Stimulated activated effector memory CD8-positive, alpha-beta T cell treated with anti-CD3 and anti-CD28 coated beads, Interleukin-12 subunit alpha, Interleukin-12 subunit beta, amount 100 ng/mL, for 72 hours (primary cell): ENCODE results near the gene OXCT2.
"Not testable (repeated sequence)": the region's sequence is repeated elsewhere in the genome, so short reads cannot be mapped to it uniquely, and the experiment has no call there.

Experiments used
- ATAC-seq: fragments of 150-1000 bp; cut with Tn5 transposase; 2 replicates; pipeline ENCODE4 v1.10.0; 2021
- DNase-seq, 2 donors: peaks; one replicate each; pipeline ENCODE4 v3.0.0; 2021 to 2022; ENCODE audit warnings: low spot score in 2 of 2
- H3K27ac Mint-ChIP-seq: one replicate; pipeline ENCODE4 v1.8.0; 2022; ENCODE audit warnings: mild to moderate bottlenecking, mixed read lengths
- H3K36me3 Mint-ChIP-seq: one replicate; pipeline ENCODE4 v1.8.0; 2022; ENCODE audit warnings: mild to moderate bottlenecking, mixed read lengths
- H3K4me1 Mint-ChIP-seq: one replicate; pipeline ENCODE4 v1.8.0; 2022; ENCODE audit warnings: mixed read lengths
- H3K4me3 Mint-ChIP-seq: one replicate; pipeline ENCODE4 v1.8.0; 2022; ENCODE audit warnings: mild to moderate bottlenecking, mixed read lengths
- H3K9me3 Mint-ChIP-seq: one replicate; pipeline ENCODE4 v1.8.0; 2022; ENCODE audit warnings: mixed read lengths

The OXCT2 gene

DNA sequence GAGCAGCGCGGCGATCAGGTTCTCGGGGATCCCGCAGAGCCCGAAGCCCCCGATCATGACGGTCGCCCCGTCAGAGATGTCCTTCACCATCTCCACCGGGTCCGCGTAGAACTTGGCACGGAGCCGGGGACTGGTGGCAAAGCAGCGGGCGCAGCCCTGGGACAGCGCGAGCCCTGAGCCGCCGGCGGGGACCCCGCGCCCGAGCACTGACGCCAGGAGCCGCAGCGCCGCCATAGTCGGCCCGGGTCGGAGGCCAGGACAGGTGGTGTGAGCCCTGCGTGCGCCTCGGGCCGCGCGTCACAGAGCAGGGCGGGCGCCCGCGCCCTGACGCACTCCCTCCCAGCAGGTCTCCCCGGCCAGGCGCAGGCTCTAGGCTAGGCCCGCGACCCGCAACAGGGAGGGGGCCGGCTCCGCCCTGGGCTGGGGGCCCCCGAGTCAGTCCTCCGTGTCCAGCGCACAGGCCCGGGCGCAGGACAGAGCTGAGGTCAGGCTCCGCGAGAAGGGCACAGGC lies at the start of gene OXCT2:
Gene OXCT2, minus strand, starts transcription at position 327 of the 511 bp plus-strand sequence. Its CDS starts 93 bp downstream, at position 234.
- not testable (repeated sequence) for DNase-seq, H3K36me3 Mint-ChIP-seq, H3K9me3 Mint-ChIP-seq, H3K4me1 Mint-ChIP-seq, H3K27ac Mint-ChIP-seq
- ATAC-seq: peak; percentile 60
- peak within 1 kb of the TSS; percentile 47 for H3K4me3 Mint-ChIP-seq

DNA sequence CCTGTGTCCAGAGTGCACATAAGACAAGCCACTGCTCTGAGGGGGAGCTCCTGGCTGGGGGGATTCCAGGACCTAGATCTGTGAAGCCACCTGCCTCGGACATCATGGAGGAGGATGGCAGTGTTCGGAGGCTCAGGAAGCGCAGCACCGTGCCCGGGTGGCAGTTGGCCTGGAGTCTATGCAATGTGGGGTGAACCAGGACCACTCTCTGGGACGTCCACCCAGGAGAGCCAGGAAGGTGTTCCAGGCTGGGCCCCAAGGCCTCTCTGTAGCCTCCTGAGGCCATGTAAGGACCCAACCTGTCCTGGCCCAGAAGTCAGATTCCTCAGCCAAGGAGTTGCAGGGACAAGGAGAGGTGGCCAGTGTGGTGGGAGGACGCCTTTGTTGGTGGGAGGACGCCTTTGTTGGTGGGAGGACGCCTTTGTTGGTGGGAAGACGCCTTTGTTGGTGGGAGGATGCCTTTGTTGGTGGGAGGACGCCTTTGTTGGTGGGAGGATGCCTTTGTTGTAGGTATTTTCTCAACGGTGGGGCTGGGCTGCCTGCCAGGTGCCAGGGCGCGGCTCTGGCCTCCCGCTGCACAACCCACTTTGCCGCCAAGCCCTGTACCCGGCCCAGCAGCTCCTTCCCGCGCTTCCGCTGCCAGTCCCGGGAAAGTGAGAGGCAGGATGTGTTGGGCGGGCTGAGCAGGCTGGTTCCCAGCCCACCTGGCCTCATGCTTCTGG lies 48.1 kb upstream of the OXCT2 start:
- DNase-seq: no peak
- Mint-ChIP-seq H3K36me3 (no peaks in the 10 kb centered on the region), H3K9me3 (no peaks in the 10 kb centered on the region), H3K27ac (no peak overlapping the region), H3K4me1 (peaks cover 18% of the 10 kb centered on the region), H3K4me3 (no peak overlapping the region)
- no peak for ATAC-seq

GRCh38 chr1:39818482-39818881 lies 47.3 kb upstream of the OXCT2 start:
- Mint-ChIP-seq H3K9me3 (no peaks in the 10 kb centered on the region), H3K4me3 (no peak overlapping the region), H3K36me3 (no peaks in the 10 kb centered on the region), H3K4me1 (peaks cover 18% of the 10 kb centered on the region), H3K27ac (no peak overlapping the region)
- no peak for DNase-seq
- ATAC-seq: no peak

DNA sequence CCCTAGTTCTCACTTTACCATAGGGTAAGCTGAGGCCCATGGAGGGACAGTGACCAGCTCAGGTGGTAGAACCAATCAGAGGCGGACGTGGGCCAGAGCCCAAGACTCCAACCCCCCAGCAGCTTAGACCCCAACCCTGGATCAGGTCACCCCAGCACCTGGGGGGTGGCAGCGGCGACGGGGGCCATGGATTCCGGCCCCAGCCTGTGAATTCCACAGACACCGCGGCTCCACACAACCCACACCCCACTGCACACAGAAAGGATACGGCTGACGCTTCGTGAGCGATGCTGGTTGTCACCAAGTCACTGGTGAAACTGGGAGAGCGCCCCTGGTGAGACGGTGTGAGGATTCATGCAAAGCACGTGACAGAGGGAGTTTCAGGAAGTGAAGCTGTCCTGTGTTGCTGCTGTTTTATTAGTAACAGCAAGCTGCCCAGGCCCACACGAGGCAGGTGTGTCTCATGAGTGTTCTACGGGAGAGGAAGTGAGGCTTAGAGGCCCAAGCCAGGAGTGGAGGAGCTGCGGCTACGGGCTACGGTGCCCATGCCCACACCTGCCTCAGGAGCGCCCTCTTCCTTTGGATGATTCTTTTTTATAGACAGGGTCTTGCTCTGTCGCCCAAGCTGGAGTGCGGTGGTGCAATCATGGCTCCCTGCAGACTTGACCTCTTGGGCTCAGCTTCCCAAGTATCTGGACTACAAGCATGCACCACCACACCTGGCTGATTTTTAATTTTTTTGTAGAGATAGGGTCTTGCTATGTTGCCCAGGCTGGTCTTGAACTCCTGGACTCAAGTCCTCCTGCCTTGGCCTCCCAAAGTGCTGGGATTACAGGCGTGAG lies 46.2 kb upstream of the OXCT2 start:
- H3K9me3 Mint-ChIP-seq, H3K36me3 Mint-ChIP-seq, H3K27ac Mint-ChIP-seq: not testable (repeated sequence)
- H3K4me3 Mint-ChIP-seq: peak overlapping the region; percentile 44
- H3K4me1 Mint-ChIP-seq: peaks cover 18% of the 10 kb centered on the region
- ATAC-seq (peak; percentile 87), DNase-seq (peak; percentile 23 to 59)

DNA sequence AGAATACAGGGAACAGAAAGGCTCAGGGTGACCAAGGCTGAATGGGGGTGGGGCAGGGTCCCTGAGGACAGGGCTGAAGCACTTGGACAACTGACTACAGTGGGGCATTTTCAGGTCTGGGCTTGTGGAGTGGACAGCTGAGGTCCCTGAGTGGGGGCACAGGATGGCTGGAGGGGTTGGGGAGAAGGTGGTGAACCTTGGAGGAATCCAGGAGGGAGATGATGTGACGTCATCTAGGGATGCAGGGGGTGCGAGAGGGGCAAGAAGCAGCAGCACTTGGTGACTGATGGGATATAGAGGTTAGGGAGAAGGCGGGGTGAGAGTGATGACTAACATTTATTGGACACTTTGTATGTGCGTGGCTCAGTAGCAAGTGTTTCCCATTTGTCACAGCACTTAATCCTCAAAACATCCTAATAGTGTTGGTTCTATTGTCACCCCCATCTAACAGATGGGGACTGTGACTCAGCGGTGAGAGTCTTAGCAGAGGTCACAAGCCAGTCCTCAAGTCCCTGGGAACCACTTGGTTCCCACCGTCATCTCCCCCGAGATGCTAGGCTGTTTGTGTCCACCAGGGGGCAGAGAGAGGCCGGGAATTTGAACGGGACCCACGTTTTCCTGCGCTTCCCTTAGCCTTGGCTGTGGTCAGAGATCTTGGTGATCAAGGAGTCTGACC lies 45.4 kb upstream of the OXCT2 start:
- H3K9me3 Mint-ChIP-seq: no peaks in the 10 kb centered on the region
- peak overlapping the region; percentile 44 for H3K4me3 Mint-ChIP-seq
- H3K36me3 Mint-ChIP-seq: no peaks in the 10 kb centered on the region
- ATAC-seq: peak; percentile 83
- H3K27ac Mint-ChIP-seq: no peak overlapping the region
- H3K4me1 Mint-ChIP-seq: peaks cover 18% of the 10 kb centered on the region
- peak; percentile 50 to 81 for DNase-seq

GRCh38 chr1:39812913-39813312 lies 41.8 kb upstream of the OXCT2 start:
- DNase-seq: no peak
- no peak overlapping the region for H3K4me3 Mint-ChIP-seq
- peaks cover 18% of the 10 kb centered on the region for H3K4me1 Mint-ChIP-seq

GRCh38 chr1:39808784-39809517 lies 37.8 kb upstream of the OXCT2 start:
- no peak for DNase-seq
- no peak for ATAC-seq
- Mint-ChIP-seq H3K36me3 (no peaks in the 10 kb centered on the region), H3K4me1 (no peaks in the 10 kb centered on the region), H3K9me3 (peaks cover 2% of the 10 kb centered on the region), H3K27ac (no peak overlapping the region), H3K4me3 (no peak overlapping the region)

More at GRCh38 chr1:39812913-39813312, 41.8 kb upstream of the OXCT2 start:
- Mint-ChIP-seq H3K36me3 (no peaks in the 10 kb centered on the region), H3K9me3 (no peaks in the 10 kb centered on the region), H3K27ac (no peak overlapping the region)
- no peak for ATAC-seq

DNA sequence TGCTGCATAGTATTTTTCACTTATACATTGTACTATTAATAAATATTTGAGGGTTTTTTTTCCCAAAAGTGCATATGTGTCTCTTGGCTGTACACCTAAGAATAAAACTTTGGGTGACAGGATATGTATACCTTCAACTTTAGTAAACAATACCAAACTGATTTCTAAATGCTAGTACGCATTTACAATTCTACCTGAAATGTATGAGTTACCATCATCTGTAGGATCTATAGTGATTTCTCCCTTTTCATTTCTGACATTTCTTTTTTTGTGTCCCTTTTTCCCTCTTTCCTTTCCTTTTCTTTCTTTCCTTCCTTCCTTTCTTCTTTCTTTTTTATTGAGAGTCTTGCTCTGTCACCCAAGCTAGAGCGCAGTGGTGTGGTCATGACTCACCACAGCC lies 34.2 kb upstream of the OXCT2 start:
- peaks cover 2% of the 10 kb centered on the region for H3K9me3 Mint-ChIP-seq
- H3K27ac Mint-ChIP-seq: no peak overlapping the region
- no peaks in the 10 kb centered on the region for H3K4me1 Mint-ChIP-seq
- DNase-seq (no peak), ATAC-seq (no peak)
- H3K36me3 Mint-ChIP-seq: no peaks in the 10 kb centered on the region
- H3K4me3 Mint-ChIP-seq: no peak overlapping the region

GRCh38 chr1:39802496-39803260 lies 31.5 kb upstream of the OXCT2 start:
- ATAC-seq (no peak), DNase-seq (no peak)
- Mint-ChIP-seq H3K9me3 (peaks cover 2% of the 10 kb centered on the region), H3K4me1 (peaks cover 12% of the 10 kb centered on the region), H3K36me3 (no peaks in the 10 kb centered on the region), H3K27ac (no peak overlapping the region), H3K4me3 (no peak overlapping the region)

- H3K36me3 Mint-ChIP-seq: no peaks in the 10 kb centered on the region
- no peak for ATAC-seq
Observed at GRCh38 chr1:39800471-39800835, 29.3 kb upstream of the OXCT2 start.

DNA sequence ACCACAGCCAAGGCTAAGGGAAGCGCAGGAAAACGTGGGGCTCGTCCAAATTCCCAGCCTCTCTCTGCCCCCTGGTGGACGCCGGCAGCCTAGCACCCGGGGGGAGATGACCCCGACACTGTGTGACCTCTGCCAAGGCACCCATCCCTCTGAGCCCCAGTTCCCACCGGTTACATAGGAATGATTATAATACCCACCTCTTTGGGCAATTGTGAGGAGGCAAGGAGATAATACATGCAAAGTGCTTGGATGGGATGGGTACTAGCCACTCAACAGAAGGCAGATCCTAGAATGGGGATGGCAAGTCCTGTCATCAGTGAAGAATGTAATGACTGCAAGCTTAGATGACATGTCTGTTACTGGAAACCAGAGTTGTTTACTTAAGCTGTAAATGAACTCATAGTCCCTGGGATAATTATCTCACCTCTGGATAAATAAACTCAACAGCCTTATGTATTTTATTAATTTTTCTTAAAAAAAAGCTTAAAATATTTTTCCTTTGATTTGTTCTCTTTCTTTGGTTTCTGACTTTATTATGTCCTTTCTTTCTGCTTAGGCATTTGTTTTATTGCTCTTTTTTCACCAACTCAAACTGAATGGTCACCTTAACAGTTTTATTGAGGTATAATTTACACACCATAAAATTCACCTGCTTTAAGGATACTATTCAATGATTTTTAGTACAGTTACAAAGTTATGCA lies 28.8 kb upstream of the OXCT2 start:
- peaks cover 12% of the 10 kb centered on the region for H3K4me1 Mint-ChIP-seq
- H3K36me3 Mint-ChIP-seq: no peaks in the 10 kb centered on the region
- peak overlapping the region; percentile 86 for H3K27ac Mint-ChIP-seq
- no peaks in the 10 kb centered on the region for H3K9me3 Mint-ChIP-seq
- DNase-seq (peak; percentile 41 to 89), ATAC-seq (peak; percentile 75)
- peak overlapping the region; percentile 53 for H3K4me3 Mint-ChIP-seq

More at GRCh38 chr1:39800471-39800835, 29.3 kb upstream of the OXCT2 start:
- no peak overlapping the region for H3K4me3 Mint-ChIP-seq
- H3K9me3 Mint-ChIP-seq: no peaks in the 10 kb centered on the region
- no peak overlapping the region for H3K27ac Mint-ChIP-seq
- peaks cover 12% of the 10 kb centered on the region for H3K4me1 Mint-ChIP-seq
- no peak for DNase-seq

DNA sequence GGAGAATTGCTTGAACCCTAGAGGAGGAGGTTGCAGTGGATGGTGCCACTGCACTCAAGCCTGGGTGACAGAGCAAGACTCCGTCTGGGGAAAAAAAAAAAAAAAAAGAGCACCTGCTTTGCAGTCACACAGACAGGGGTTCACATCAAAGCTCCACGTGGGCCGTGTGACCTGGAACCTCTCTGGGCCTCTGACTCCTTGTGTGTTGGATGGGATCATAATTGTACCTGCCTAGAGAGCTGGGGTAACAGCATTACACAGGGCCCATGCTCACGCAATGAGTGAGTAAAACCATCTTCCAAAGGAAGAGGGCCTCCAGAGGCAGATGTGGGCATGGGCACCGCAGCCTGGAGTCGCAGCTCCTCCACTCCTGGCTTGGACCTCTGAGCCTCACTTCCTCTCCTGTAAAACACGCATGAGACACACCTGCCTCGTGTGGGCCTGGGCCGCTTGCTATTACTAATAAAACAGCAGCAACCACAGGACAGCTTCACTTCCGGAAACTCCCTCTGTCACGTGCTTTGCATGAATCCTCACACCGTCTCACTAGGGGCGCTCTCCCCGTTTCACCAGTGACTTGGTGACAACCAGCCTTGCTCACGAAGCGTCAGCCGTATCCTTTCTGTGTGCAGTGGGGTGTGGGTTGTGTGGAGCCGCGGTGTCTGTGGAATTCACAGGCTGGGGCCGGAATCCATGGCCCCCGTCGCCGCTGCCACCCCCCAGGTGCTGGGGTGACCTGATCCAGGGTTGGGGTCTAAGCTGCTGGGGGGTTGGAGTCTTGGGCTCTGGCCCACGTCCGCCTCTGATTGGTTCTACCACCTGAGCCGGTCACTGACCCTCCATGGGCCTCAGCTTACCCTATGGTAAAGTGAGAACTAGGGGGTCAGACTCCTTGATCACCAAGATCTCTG lies 28.0 kb upstream of the OXCT2 start:
- ATAC-seq (peak; percentile 94), DNase-seq (peak; percentile 38 to 90)
- Mint-ChIP-seq H3K4me3 (peak overlapping the region; percentile 53), H3K27ac (peak overlapping the region; percentile 86), H3K4me1 (peaks cover 12% of the 10 kb centered on the region)
- not testable (repeated sequence) for H3K9me3 Mint-ChIP-seq, H3K36me3 Mint-ChIP-seq

DNA sequence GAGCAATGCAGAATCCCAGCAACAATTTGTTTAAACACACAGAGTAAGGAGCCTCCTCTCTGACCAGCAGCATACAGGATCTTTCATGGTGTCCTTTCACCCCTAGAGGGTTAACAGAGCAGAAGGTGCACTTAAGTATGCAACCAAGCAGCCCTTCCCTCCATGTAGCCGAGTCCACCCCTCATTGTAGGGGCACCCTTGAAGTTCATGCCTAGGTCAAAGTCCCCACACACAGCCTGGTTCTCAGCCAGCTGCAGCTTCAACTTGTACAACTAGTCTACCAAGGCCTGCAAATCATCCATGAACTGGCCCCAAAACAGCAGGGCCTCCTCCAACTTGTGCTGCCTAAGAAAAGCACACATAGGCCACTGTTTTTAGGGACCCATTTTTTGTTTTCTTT lies 24.5 kb upstream of the OXCT2 start:
- DNase-seq: no peak
- Mint-ChIP-seq H3K27ac (no peak overlapping the region), H3K36me3 (no peaks in the 10 kb centered on the region), H3K9me3 (no peaks in the 10 kb centered on the region), H3K4me1 (peaks cover 12% of the 10 kb centered on the region), H3K4me3 (no peak overlapping the region)
- ATAC-seq: no peak
